GM18507 (cell line): ENCODE data around the gene HEPHL1.
"Not testable (repeated sequence)": the region's sequence is repeated elsewhere in the genome, so short reads cannot be mapped to it uniquely, and the experiment has no call there.

Experiments
- DNase-seq: peaks from one replicate; pipeline ENCODE4 v3.0.0; 2011; ENCODE audit warnings: low read depth; ENCODE audit not compliant: insufficient read length; ENCODE audit errors: extremely low spot score
- FAIRE-seq: peaks from 2 replicates; lab custom pipeline; 2011; peaks lifted over from hg19 to GRCh38; lab: Jason Lieb, UNC

The HEPHL1 gene

DNA sequence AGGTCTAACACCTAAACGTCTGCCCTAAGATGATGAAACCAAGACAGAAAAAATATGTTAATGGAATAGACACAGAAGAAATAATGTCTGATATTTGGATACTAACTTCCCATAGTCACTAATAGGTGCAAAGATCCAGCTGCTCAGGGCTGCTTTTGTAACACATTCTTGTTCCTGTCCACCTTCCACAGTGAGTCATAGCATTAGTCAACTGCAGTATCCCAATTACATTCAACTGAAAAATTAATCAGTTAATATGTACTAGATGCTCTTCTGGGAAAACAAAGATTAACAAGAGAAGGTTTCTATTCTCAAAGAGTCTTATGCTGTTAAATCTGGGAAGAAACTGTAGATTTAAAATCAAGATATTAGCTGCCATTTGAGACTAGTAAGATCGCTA is 47.6 kb downstream of the HEPHL1 start:
- DNase-seq = no peak
- FAIRE-seq = no peak

DNA sequence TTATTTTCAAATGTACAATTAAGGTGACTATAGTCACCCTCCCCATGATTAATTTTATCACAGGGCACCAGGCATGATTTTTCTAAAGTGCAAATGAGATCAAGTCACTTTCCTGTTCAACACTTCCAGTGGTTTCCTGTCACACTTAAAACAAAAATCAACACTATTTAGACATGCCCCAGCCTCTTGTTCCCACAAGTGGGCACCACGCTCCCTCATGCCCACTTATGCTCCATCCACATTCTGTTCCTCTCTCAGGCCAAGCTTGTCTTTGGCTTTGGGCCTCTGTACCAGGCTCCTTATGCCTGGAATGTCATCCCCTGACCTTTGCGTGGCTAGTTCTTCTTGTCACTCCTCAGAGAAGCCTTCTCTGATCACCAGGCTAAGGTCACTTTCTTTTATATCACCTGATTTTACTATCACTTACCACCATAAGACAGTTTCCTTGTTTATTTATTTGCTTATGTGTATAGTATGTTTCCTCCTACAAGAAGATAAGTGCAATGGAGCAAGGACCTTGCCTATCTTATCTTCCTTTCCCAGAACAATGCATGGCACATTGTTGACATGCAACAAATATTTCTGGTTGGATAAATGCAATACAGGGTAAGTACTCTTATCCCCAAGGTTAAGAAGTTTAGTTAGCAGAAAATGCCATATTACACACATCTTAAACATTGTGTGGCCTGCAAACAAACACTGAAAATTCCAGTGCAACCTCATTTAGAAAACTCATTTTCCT is 56.6 kb downstream of the HEPHL1 start:
- FAIRE-seq (no peak), DNase-seq (no peak)

DNA sequence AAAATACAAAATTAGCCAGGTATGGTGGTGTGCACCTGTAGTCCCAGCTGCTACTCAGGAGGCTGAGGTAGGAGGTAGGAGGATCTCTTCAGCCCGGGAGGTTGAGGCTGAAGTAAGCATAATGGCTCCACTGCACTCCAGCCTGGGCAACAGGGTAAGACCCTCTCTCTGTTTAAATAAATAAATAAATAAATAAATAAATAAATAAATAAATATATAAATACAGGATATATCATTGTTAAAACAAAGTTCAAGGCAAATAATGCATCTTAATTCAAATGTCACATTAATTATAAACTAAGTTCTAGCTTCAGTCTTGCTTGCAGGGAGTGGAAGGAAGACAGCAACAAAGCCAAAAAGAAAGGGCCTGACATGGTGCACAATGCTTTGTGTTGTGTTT is 63.0 kb downstream of the HEPHL1 start:
- FAIRE-seq (no peak), DNase-seq (no peak)

DNA sequence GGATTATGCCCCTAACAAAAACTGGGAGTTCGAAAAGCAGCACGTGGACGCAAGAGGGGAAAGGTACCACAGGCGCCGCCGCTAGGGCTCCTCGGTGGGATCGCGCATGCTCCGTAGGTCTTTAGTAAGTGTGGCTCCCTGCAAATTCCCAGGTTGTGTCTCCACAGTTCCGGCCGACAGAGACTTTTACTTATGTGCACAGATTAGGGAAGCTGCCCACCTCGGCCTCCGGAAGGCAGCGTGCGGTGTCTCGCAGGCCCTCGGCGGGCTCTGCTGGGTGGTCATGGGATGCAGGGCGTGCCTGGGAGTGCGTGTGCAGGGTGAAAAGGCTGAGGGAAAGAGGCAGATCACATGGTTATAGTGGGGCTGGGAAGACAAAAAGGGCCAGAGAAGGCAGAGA is 67.8 kb downstream of the HEPHL1 start:
- FAIRE-seq (no peak), DNase-seq (no peak)

DNA sequence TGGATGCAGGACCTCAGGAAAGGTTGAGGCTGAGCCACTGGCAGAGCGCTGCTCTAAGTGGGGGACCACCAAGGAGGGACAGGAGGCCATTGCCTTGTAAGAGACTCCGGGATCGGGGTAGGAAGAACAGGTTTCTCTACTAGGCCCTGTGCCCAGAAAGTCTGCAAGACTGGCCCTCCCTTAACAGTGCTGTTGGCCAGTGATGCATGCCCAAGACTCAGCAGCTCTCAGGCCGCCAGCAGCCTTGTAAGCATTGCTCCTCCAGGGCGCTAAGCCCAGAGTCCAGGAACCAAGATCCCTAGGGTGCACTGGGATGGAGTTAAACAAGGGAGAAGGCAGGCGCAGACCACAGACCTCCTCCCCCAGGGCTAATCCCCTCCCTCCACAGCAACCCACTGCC is 68.2 kb downstream of the HEPHL1 start:
- no peak for FAIRE-seq

DNA sequence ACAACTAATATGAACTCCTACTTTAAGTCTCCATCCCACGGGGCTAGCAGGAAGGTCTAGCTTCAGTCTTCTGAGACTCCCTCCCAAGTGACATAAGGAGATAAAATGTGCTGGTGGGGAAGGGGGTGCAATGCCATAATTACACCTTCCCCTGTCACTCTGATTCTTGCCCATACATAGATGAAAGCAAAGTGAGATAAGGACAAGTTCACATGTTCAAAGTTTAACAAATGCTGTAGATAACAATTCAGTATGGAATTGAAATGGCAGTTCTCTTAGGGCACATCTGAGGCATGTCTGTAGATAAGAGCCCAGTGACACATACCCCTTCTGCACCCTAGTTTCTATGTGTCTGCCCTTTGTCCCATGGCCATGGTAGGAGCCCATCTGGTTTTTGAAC is 69.2 kb downstream of the HEPHL1 start:
- FAIRE-seq = no peak
- DNase-seq = no peak

More for the DNA sequence above, 68.2 kb downstream of the HEPHL1 start:
- DNase-seq = no peak

DNA sequence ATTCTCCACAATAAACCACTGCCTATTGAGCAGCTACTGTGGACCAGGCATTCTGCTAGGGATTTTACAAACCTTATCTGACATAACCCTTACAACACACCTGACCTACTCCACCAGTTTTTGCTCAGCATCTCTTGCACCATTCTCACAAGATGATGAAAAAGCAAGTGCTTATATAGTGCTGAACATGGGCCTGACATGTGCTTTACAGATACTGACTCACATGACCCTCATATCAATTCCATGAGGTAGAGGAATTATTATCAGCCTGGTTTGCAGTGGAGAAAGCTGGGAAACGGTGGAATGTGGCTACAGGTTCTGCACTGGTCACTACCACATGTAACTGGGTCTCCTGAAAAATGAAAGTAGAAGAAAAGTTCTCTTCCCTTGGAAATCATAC is 69.9 kb downstream of the HEPHL1 start:
- no peak for DNase-seq
- FAIRE-seq = no peak

DNA sequence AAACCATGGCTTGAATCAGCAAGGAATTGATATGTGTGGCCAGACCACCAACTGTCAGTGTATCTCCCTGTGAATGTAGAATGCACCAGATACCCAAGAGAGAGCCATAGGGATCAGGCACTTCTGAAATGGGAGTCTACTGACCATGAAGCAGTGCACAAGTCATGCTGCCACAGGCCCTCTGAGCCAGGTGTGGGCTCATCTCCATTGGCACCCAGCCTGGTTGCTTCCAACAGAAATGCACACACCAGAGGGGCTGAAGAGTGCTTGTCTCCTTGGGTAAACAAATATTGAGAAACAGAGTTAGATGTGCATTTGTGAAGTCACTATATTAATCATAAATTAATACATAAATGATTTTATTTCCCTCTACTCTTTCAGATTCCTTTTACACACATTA is 79.1 kb downstream of the HEPHL1 start:
- FAIRE-seq (no peak), DNase-seq (no peak)

DNA sequence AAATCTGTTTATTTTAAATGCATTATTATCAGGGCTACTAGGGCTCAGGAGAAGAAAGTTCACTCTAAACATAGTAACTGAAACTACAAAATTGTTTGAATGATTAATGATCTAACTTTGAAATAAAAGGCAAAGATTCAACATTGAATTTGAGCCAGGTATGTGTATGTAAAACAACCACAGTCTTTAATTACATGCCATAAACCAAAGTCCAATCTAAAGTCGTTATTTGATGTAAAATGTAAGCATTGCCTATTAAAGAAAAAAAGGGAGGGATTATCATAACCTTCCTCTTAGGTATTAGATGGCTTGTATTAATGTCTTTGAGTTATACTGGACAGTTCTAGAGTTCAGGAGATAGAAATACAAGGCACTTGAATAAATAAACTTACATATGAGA is 82.3 kb downstream of the HEPHL1 start:
- FAIRE-seq = no peak

DNA sequence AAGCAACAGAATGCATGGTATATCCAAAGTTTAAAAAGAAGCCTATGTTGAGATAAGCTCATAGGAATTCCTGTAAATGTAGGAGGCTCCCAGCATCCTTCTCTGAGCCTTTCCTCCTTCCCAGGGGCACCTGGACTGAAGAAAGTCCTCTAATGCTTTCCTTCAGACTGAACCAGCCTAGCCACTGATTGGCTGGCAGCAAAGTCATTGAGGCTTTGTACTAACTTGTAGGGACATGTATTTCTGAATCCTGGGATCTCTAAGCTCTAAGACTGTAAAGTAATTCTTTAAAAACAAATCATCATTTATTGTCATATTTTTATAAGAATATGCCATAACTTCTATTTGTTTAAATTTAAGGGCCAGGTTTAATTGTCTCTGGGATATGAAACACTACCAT is 83.6 kb downstream of the HEPHL1 start:
- FAIRE-seq (no peak), DNase-seq (no peak)

More for the DNA sequence above, 82.3 kb downstream of the HEPHL1 start:
- no peak for DNase-seq

DNA sequence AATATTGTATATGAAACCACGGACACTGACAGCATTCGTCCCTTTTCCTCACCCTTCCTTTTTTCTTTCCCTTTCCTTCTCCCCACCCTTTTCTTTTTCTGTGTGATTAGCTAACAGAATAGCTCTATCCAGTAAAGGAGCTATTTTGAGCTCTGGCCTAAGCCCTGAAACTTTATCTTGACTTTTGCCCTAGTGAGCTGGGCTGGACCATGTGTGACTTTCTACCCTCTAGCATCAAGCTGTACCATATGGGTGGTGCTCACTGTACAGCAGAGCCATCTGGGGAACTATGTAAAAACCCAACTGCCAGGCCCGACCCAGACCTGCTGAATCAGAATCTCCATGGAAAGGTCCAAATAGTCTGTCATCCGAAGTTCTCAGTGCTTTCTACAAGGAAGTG is 85.6 kb downstream of the HEPHL1 start:
- no peak for FAIRE-seq
- DNase-seq = no peak

DNA sequence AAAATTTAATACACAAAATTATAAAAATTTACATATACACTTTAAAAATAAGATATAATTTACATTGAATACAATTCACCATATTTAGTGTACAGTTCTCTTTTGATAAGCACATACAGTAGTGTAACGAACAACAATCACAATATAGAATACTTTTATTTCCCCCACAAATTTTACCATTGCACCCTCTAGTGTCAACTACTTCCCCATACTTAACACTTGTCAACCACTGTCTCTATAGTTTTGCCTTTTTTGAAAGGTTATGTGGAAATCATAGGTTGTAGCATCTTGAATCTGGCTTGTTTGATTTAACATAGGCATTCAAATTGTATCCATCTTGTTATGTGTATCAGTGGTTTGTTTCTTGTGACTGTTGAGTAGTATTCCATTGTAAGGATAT is 86.2 kb downstream of the HEPHL1 start:
- no peak for FAIRE-seq
- no peak for DNase-seq

DNA sequence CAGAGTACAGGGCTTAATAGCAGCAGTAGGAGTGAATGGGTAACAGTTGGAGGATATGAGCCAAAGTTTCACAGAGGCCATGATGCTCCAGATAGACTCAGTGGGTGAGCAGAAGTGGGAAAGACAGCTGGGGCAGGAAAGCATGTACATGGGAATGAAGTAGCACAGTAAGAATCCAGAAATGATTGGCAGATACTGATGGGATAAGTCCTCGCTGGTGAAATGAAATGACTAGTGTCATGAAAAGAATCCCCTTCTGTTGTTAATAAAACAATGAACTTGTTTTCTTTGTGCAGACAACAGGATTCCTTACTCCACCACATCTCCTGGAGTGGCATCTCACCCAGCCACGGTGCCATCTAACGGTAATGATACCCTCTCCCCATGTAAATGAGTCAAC is 90.1 kb downstream of the HEPHL1 start:
- no peak for FAIRE-seq
- no peak for DNase-seq

DNA sequence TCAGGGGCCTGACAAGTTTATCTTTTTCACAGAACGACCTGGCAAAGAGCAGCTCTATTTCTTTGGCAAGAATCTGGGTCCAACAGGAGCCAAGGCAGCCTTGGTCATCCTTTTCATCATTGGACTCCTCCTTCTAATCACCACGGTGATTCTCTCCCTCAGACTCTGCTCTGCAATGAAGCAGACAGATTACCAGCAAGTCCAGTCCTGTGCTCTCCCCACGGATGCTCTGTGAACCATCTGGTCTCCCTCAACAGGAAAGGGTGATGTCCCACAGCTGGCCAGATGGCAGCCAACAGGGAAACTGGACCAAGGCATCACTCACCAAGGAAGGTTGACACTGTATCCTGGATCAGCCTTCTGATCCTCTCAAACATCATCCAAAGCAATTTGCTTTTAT is 90.5 kb downstream of the HEPHL1 start:
- DNase-seq = no peak
- no peak for FAIRE-seq

DNA sequence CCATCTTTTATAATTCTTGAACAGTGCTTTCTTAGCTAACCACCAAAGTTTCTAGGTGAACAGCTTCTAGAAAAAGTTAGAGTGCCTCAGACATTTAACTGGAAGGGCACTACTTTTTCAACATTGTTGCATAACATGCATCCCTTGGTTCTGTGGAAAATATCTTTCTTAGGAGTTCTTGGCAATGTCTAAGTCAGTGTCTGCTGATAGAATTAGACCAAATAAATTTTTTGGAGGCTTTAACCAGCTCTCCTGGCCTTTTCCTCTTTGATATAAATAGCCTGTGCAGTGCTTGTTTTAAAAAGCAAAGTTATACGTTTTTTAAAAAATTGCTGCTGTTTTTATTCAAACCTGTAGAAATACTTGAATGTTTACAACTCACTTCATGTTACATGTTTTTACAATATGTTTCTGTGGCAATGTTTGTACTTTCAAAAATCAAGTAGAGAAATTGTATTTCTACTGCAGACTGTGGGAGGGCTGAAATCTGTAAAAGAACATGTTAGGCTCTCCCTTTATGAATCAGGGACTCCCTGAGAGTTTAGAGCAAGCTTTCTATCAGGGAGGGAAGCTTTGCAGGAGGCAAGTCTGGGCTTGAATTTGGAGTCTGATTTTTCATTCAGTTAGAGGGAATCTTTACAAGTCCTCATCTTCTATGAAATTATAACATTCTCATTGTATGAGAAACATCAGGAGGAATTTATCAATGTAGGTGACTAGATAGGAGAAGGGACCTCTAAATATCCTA is 91.2 kb downstream of the HEPHL1 start:
- DNase-seq = no peak
- FAIRE-seq = no peak

DNA sequence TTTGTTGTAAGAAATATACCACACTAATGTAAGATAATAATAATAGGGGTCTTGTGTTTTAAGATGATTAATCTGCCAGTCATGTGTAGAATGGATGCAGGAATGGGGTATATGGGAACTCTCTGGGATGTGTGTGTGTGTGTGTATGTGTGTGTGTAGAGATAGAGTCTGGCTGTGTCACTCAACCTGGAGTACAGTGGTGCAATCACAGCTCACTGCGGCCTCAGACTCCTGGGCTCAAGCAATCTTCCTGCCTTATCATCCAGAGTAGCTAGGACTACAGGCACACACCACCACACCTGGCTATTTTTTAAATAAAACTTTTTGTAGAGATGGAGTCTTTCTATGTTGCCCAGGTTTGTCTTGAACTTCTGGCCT is 96.0 kb downstream of the HEPHL1 start:
- DNase-seq = no peak

DNA sequence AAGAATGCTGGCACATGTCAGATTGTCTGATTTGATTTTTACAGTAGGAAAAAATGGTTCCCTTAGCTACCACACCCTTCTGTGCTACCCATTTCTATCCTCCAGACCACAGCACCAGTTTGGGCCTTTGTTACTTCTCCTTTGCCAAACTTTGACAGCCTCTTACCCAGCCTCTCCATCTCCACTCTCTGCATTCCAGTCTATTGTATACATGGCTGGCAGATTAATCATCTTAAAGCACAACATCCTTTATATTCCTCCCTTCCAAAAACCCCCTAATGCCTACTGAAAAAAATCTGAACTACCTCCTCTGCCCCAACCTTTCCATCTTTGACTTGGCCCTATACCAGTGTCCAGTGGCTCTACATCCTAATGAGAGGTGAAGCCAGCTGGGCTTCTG is 96.7 kb downstream of the HEPHL1 start:
- DNase-seq (no peak), FAIRE-seq (no peak)

More for the DNA sequence above, 96.0 kb downstream of the HEPHL1 start:
- FAIRE-seq = no peak

DNA sequence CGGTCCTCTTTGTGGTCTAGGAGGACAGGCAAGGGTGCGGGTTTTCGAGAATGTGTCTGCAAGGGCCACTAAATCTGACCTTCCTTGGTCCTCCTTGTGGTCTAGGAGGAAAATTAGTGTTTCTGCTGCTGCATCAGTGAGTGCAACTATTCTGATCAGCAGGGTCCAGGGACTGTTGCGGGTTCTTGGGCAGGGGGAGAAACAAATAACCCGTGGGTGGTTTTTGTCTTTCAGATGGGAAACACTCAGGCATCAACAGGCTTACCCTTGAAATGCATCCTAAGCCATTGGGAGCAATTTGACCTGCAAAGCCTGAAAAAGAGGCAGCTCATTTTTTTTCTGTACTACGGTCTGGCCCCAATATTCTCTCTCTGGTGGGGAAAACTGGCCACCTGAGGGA is 98.5 kb downstream of the HEPHL1 start:
- FAIRE-seq, DNase-seq: not testable (repeated sequence)

DNA sequence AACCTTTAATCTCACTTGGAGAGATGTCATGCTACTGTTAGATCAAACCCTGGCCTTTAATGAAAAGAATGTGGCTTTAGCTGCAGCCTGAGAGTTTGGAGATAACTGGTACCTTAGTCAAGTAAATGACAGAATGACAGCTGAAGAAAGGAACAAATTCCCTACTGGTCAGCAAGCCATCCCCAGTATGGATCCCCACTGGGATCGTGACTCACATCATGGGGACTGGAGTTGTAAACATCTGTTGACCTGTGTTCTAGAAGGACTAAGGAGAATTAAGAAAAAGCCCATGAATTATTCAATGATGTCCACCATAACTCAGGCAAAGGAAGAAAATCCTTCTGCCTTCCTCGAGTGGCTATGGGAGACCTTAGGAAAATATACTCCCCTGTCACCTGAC is 99.4 kb downstream of the HEPHL1 start:
- not testable (repeated sequence) for FAIRE-seq, DNase-seq

DNA sequence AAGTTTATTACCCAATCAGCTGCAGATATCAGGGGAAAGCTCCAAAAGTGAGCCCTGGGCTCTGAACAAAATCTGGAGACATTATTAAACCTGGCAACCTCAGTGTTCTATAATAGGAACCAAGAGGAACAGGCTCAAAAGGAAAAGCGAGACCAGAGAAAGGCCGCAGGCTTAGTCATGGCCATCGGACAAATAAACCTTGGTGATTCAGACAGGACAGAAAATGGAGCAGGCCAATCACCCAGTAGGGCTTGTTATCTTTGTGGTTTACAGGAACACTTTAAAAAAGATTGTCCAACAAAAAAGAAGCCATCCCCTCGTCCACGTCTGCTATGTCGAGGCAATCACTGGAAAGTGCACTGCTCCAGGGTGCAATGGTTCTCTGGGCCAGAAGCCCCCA is 99.8 kb downstream of the HEPHL1 start:
- FAIRE-seq = no peak
- DNase-seq = no peak

DNA sequence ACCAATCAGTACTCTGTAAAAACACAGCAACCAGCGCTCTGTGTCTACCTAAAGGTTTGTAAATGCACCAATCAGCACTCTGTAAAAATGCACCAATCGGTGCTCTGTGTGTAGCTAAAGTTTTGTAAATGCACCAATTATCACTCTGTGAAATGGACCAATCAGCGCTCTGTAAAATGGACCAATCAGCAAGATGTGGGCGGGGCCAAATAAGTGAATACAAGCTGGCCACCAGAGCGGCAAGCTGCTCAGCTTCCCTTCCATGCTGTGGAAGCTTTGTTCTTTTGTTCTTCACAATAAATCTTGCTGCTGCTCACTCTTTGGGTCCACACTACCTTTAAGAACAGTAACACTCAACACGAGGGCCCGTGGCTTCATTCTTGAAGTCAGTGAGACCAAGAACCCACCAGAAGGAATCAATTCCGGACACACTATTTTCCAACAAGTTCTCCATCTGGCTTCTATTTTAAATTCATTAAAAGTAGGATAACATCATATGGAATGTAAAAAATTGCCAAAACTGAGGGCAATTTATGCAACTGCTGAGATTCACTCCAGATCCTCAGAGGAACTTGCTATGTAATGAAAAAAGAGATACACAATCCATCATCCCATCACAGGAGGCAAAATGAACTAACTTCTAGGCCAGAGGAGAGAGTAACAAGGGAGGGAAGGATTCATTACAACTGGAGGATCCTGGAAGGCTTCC is 104.4 kb downstream of the HEPHL1 start:
- FAIRE-seq (no peak), DNase-seq (no peak)
